K562 (cell line): ENCODE measurements around the gene GCNT3. TPM values are rescaled to one million over a fixed set of nuclear protein-coding genes. Genes with fewer than 3 reads are reported as not detected.

Experiments used
- ATAC-seq: fragments of 200-7000 bp; cut with Tn5 transposase; 3 replicates; pipeline ENCODE4 v1.9.1; 2020; ENCODE audit warnings: moderate library complexity
- BruUV-seq: library from RNA; stranded (reverse); fragments of 400-500 nt; replicated peaks from 2 replicates; lab custom pipeline; 2021; lab: Mats Ljungman, UMichigan
- CTCF ChIA-PET: fragments of 300-600 bp; formaldehyde crosslinking; extraction: SDS; loops from one replicate; lab custom pipeline; 2021; ENCODE audit warnings: low intra/inter-chr PET ratio; lab: Yijun Ruan, JAX
- POLR2A ChIA-PET: fragments of 300-600, 350-650 bp; sonication (Branson Sonifier 250); formaldehyde crosslinking; extraction: SDS; loops from one replicate; lab custom pipeline; 2021; ENCODE audit warnings: antibody characterized with exemption, inconsistent platforms; lab: Yijun Ruan, JAX
- DNase-seq, 4 experiments: peaks; one replicate each; pipeline versions ENCODE4 v3.0.0 to v3.0.0-alpha.2; 2011 to 2018; ENCODE audit warnings: low spot score in 3 of 4, mixed read lengths in 3 of 4; ENCODE audit errors: extremely low read depth in 1 of 4
- FAIRE-seq: peaks from 2 replicates; lab custom pipeline; 2011; peaks lifted over from hg19 to GRCh38; lab: Jason Lieb, UNC
- H2AFZ ChIP-seq: 2 replicates; pipeline ENCODE4 v1.6.0; 2011; ENCODE audit warnings: low read depth, low read length, control low read depth, inconsistent platforms
- H3K27ac ChIP-seq: fragments of 200-600 bp; 3 replicates; pipeline ENCODE4 v1.8.0; 2011; ENCODE audit warnings: low read depth, mild to moderate bottlenecking, control low read depth, inconsistent platforms, low read length, moderate library complexity, mixed read lengths; ENCODE audit errors: extremely low read depth
- H3K27me3 ChIP-seq, 2 experiments: fragments of 300-600 bp in 1 of 2; 2 replicates in 1 of 2; 3 replicates in 1 of 2; pipeline versions ENCODE4 v1.6.0 to v1.8.0; 2011; ENCODE audit warnings: inconsistent platforms in 2 of 2, low read length in 2 of 2, mild to moderate bottlenecking in 1 of 2, mixed read lengths in 1 of 2, moderate library complexity in 1 of 2; ENCODE audit not compliant: control insufficient read depth in 2 of 2, insufficient read depth in 2 of 2
- H3K36me3 ChIP-seq: fragments of 300-600 bp; 3 replicates; pipeline ENCODE4 v1.8.0; 2011; ENCODE audit warnings: mild to moderate bottlenecking, low read length, inconsistent platforms; ENCODE audit not compliant: control insufficient read depth, insufficient read depth
- H3K4me1 ChIP-seq, 2 experiments: fragments of 200-600 bp in 1 of 2; replicated peaks in 1 of 2; 2 replicates in 1 of 2; 3 replicates in 1 of 2; pipeline versions ENCODE4 v1.5.1 to v1.8.0; 2011; ENCODE audit warnings: inconsistent platforms in 2 of 2, low read length in 2 of 2, mild to moderate bottlenecking in 1 of 2, mixed read lengths in 1 of 2, moderate library complexity in 1 of 2; ENCODE audit not compliant: control insufficient read depth in 2 of 2, insufficient read depth in 2 of 2
- H3K4me2 ChIP-seq: 2 replicates; pipeline ENCODE4 v1.6.1; 2011; ENCODE audit warnings: low read length, control low read depth, inconsistent platforms, mixed read lengths; ENCODE audit not compliant: insufficient read depth
- H3K4me3 ChIP-seq: fragments of 200-600 bp; sonication (generic), shearing (Covaris generic); 2 replicates; pipeline ENCODE4 v1.5.1; 2016; ENCODE audit warnings: control low read depth, inconsistent platforms
- H3K79me2 ChIP-seq: fragments of 200-600 bp; 3 replicates; pipeline ENCODE4 v1.8.0; 2011; ENCODE audit warnings: low read length, inconsistent platforms; ENCODE audit not compliant: control insufficient read depth, insufficient read depth
- H3K9ac ChIP-seq, 2 experiments: 2 replicates each; pipeline versions ENCODE4 v1.6.0 to v1.6.1; 2011; ENCODE audit warnings: low read depth in 2 of 2, low read length in 2 of 2, control low read depth in 1 of 2, inconsistent platforms in 1 of 2, mild to moderate bottlenecking in 1 of 2, mixed read lengths in 1 of 2; ENCODE audit not compliant: insufficient read depth in 1 of 2
- H3K9me1 ChIP-seq: one replicate; pipeline ENCODE4 v1.6.0; 2011; ENCODE audit warnings: inconsistent platforms, mild to moderate bottlenecking, low read length, moderate library complexity; ENCODE audit not compliant: control insufficient read depth, insufficient read depth
- H3K9me3 ChIP-seq: replicated peaks from 2 replicates; pipeline ENCODE4 v1.5.1; 2011; ENCODE audit warnings: low read depth, low read length, inconsistent platforms; ENCODE audit not compliant: control insufficient read depth, insufficient read depth
- H4K20me1 ChIP-seq: replicated peaks from 2 replicates; pipeline ENCODE4 v1.6.1; 2011; ENCODE audit warnings: low read length, inconsistent platforms, mixed read lengths; ENCODE audit not compliant: control insufficient read depth, insufficient read depth
- CBX8 ChIP-seq: fragments of 200-600 bp; sonication (generic); IDR thresholded peaks from 2 replicates; pipeline ENCODE4 v1.6.1; 2012; ENCODE audit warnings: borderline replicate concordance, mixed run types, low read depth, mild to moderate bottlenecking, moderate library complexity, mixed read lengths, low read length, control low read depth, inconsistent platforms; ENCODE audit not compliant: poor library complexity, severe bottlenecking; ENCODE audit errors: extremely low read depth
- CTCF ChIP-seq, 3 experiments: IDR thresholded peaks in 2 of 3; conservative IDR thresholded peaks in 1 of 3; 2 replicates each; pipeline ENCODE4 v1.5.1; 2011 to 2012; ENCODE audit warnings: low read length in 3 of 3, mild to moderate bottlenecking in 3 of 3, control low read depth in 2 of 3, improper control_type of control experiment in 1 of 3, inconsistent platforms in 1 of 3, low read depth in 1 of 3, mixed read lengths in 1 of 3, moderate library complexity in 1 of 3; ENCODE audit not compliant: insufficient read depth in 2 of 3
- RAD21 ChIP-seq, 2 experiments: fragments of 250-450 bp in 1 of 2; fragments of 450-650 bp in 1 of 2; sonication (Bioruptor Pico) in 1 of 2; formaldehyde crosslinking in 1 of 2; IDR thresholded peaks in 1 of 2; conservative IDR thresholded peaks in 1 of 2; 2 replicates each; pipeline versions ENCODE4 v1.4.0 to v1.8.0; 2020 to 2022; ENCODE audit warnings: mild to moderate bottlenecking in 2 of 2, moderate library complexity in 1 of 2
- SMARCB1 ChIP-seq: IDR thresholded peaks from 2 replicates; pipeline ENCODE4 v1.6.1; 2011; ENCODE audit warnings: improper control_type of control experiment, low read depth; ENCODE audit not compliant: insufficient read length
- TCF7 ChIP-seq: sonication (generic); IDR thresholded peaks from 2 replicates; pipeline ENCODE4 v1.6.1; 2016; ENCODE audit warnings: antibody characterized with exemption, borderline replicate concordance
- UBTF ChIP-seq, 2 experiments: IDR thresholded peaks; 2 replicates each; pipeline ENCODE4 v1.6.1; 2012; ENCODE audit warnings: improper control_type of control experiment in 2 of 2, low read depth in 2 of 2, low read length in 2 of 2, borderline replicate concordance in 1 of 2
- ZNF740 ChIP-seq, 3 experiments: fragments of 200-800 bp in 1 of 3; sonication (Bioruptor generic) in 1 of 3; sonication (generic) in 1 of 3; formaldehyde crosslinking in 1 of 3; IDR thresholded peaks; 2 replicates each; pipeline versions ENCODE4 v1.6.1 to v1.8.0; 2016 to 2022; ENCODE audit warnings: mild to moderate bottlenecking in 2 of 3, missing compliant biosample characterization in 2 of 3, missing genetic modification characterization in 2 of 3, missing genetic modification reagents in 1 of 3
- WGBS: fragments of 100-300 bp; shearing (Covaris generic); methylation state at CpG from one replicate; pipeline ENCODE4 v1.1.6; 2016; ENCODE audit warnings: low coverage, mixed read lengths; ENCODE audit not compliant: insufficient coverage; ENCODE audit errors: missing lambda C conversion rate; 5-methylcytosine and 5-hydroxymethylcytosine counted together
- in situ Hi-C: fragments of 300-500 bp; cut with MboI; formaldehyde crosslinking; loops from 4 replicates; pipeline ENCODE4 v1.15.0; 2018; ENCODE audit warnings: inconsistent platforms, mixed read lengths
- intact Hi-C: fragments of 100-400 bp; cut with micrococcal nuclease; formaldehyde crosslinking; loops from 2 replicates; pipeline ENCODE4 v1.14.2; 2022
- polyA plus RNA-seq, 8 experiments: library from polyadenylated mRNA; depleted of rRNA in 4 of 8; stranded (reverse) in 5 of 8; unstranded in 3 of 8; fragments of >200 nt; fragmentation: Nextera tagmentation in 2 of 8; fragmentation: Illumina TruSeq in 1 of 8; extraction: Ambion mirVana in 2 of 8; extraction: Trizol in 1 of 8; gene quantifications; 2 replicates each; pipeline versions ENCODE4 v1.2.1 to v1.2.3, GENCODE V29; 2011 to 2014; ENCODE audit warnings: inconsistent platforms in 1 of 8, missing spikeins in 1 of 8
- total RNA-seq, 7 experiments: library from RNA; depleted of rRNA in 6 of 7; stranded (reverse); fragments of >200 nt in 6 of 7; fragmentation: Illumina TruSeq in 2 of 7; extraction: Trizol in 2 of 7; gene quantifications; 2 replicates each; pipeline versions ENCODE4 v1.2.1 to v1.2.3, GENCODE V29; 2011 to 2021; ENCODE audit warnings: low replicate concordance in 1 of 7

The GCNT3 gene
- total and polyA plus RNA-seq, 9 of the 15 experiments (the other 6 are each of a cell fraction or from before 2014, with no cell fraction given), result 0.07 to 0.35 (median 0.11) TPM; not detected in 4

- TF ChIP-seq UBTF (IDR thresholded peaks at IDR 0.05; ENCODE audit: borderline replicate concordance in 1 of 2, low read depth in 2 of 2, low read length in 2 of 2), result no peak
- TF ChIP-seq SMARCB1, result no peak
Observed at GRCh38 chr15:59611276-59612260, at the start of gene GCNT3 (continued).

- intact Hi-C loops, result loop anchor here (2.0 kb wide), 1 partner anchor 30 kb away; no protein-coding TSS in a partner anchor
- no peak overlapping the region for H2AFZ ChIP-seq
- CTCF ChIA-PET, result interaction anchor here (1.4 kb wide), 1 partner anchor 30 kb away, joined by 11 read pairs; no protein-coding TSS in a partner anchor
- TF ChIP-seq CBX8 (no peak), ZNF740 (CRISPR knock-in tag; IDR thresholded peaks at IDR 0.05) (no peak), ZNF740 (tag; IDR thresholded peaks at IDR 0.05) (no peak), TCF7 (no peak), RAD21 (CRISPR knock-in tag; conservative IDR thresholded peaks at IDR 0.05 in 1 of 2, IDR thresholded peaks at IDR 0.05 in 1 of 2) (peak in 1 of 2 experiments; percentile 42; a peak in 2 of 4 replicates), CTCF (IDR thresholded peaks at IDR 0.05 in 2 of 3, conservative IDR thresholded peaks at IDR 0.05 in 1 of 3; ENCODE audit: insufficient read depth in 2 of 3, low read depth in 1 of 3, low read length in 3 of 3) (peak in 1 of 3 experiments; percentile 48; a peak in 3 of 6 replicates)
Observed at GRCh38 chr15:59562448-59563186, 49.0 kb upstream of the GCNT3 start.

More at GRCh38 chr15:59562448-59563186, 49.0 kb upstream of the GCNT3 start:
- Histone ChIP-seq H3K4me1 (no peaks in the 10 kb centered on the region), H3K9me3 (no peaks in the 10 kb centered on the region; the same call in 1 of the 2 replicates), H3K4me2 (no peak overlapping the region), H4K20me1 (no peaks in the 10 kb centered on the region), H3K27me3 (no peaks in the 10 kb centered on the region), H3K9me1 (no peaks in the 10 kb centered on the region), H3K9ac (no peak overlapping the region), H3K27ac (no peak overlapping the region), H3K79me2 (no peaks in the 10 kb centered on the region), H3K4me3 (no peak overlapping the region), H3K36me3 (no peaks in the 10 kb centered on the region)
- DNase-seq (no peak), ATAC-seq (no peak), FAIRE-seq (no peak)
- in situ Hi-C loops, result no loop called here
- POLR2A ChIA-PET, result no interaction called here
- no TSS peak for BruUV-seq
- WGBS, result 24% methylated on average over 2 of the region's 2 CpGs
